GM10266 (cell line): ENCODE measurements around the gene USP13.

ENCODE experiments used
- DNase-seq: peaks from one replicate; pipeline ENCODE4 v3.0.0; 2012; ENCODE audit errors: extremely low spot score
- TF ChIP-seq, protein P1 (sequence below): IDR thresholded peaks from 2 replicates; pipeline ENCODE4 v1.5.1; 2012; ENCODE audit warnings: mild to moderate bottlenecking, low read depth; ENCODE audit not compliant: control insufficient read depth, insufficient read depth; ENCODE audit errors: missing control alignments

The USP13 gene

DNA sequence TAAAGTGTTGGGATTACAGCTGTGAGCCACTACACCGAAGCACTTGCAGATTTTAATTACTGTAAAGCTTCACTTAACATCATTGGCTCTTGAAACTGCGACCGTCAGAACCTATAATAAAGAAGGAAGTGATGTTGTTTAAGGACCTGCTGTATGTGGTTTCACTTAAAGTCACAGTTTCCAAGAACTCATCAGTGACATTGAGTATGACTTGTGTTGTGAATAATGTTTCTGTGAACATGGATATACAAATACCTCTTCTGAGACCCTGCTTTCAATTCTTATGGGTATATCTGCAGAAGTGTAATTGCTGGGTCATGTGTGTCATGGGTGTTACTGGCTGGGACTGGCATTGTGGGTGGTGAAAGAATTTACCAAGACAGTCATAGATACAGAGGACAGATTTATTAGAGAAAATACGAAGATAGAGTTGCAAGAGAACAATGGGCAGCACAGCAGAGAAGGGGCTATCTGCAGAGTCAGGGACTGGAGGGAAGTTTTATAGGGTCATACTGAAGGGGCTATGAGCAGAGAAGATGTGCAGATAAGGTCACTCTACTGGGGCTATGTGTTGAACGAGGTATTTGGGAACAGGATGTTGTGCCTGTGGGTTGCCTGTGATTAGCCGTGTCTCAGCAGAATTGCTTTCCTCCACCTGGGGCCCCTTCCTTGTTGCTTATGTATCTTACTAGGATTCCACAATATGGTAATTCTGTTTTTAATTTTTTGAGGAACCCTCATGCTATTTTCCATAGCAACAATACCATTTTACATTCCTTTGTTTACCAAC, 43.7 kb upstream of the USP13 start:
- DNase-seq = peak; percentile 59
- TF ChIP-seq, protein P1, sequence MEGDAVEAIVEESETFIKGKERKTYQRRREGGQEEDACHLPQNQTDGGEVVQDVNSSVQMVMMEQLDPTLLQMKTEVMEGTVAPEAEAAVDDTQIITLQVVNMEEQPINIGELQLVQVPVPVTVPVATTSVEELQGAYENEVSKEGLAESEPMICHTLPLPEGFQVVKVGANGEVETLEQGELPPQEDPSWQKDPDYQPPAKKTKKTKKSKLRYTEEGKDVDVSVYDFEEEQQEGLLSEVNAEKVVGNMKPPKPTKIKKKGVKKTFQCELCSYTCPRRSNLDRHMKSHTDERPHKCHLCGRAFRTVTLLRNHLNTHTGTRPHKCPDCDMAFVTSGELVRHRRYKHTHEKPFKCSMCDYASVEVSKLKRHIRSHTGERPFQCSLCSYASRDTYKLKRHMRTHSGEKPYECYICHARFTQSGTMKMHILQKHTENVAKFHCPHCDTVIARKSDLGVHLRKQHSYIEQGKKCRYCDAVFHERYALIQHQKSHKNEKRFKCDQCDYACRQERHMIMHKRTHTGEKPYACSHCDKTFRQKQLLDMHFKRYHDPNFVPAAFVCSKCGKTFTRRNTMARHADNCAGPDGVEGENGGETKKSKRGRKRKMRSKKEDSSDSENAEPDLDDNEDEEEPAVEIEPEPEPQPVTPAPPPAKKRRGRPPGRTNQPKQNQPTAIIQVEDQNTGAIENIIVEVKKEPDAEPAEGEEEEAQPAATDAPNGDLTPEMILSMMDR = no peak

DNA sequence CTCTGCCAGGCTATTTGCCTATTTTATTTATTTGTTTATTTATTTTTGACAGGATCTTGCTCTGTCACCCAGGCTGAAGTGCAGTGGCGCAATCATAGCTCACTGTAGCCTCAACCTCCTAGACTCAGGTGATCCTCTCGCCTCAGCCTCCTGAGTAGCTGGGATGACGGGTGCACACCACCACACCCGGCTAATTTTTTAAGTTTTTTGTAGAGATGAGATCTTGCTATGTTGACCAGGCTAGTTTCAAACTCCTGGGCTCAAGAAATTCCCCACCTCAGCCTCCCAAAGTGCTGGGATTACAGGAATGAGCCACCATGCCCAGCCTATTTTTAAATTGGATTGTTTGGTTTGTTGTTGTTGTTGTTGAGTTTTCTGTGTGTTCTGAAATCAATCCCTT, 42.8 kb upstream of the USP13 start:
- DNase-seq = no peak
- TF ChIP-seq, protein P1 = no peak

DNA sequence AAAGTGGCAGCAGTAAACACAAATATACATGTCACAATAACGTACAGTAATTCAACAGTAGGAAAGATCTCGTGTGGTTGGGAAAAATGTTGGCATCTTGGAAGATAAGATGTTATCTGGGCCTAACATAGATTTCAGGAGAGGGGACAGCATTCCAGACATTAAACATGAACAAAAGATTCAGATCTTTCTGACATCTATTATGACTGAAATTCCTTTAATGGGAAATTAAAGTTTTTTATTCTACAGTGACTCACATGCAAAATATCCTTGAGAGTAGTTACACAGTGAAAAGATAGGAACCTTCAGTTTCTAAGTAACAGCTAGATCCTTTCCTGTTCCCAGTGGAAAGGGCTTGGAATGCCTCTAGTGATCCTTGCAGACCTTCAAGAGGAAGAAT, 39.0 kb upstream of the USP13 start:
- DNase-seq = no peak
- TF ChIP-seq, protein P1 = no peak

DNA sequence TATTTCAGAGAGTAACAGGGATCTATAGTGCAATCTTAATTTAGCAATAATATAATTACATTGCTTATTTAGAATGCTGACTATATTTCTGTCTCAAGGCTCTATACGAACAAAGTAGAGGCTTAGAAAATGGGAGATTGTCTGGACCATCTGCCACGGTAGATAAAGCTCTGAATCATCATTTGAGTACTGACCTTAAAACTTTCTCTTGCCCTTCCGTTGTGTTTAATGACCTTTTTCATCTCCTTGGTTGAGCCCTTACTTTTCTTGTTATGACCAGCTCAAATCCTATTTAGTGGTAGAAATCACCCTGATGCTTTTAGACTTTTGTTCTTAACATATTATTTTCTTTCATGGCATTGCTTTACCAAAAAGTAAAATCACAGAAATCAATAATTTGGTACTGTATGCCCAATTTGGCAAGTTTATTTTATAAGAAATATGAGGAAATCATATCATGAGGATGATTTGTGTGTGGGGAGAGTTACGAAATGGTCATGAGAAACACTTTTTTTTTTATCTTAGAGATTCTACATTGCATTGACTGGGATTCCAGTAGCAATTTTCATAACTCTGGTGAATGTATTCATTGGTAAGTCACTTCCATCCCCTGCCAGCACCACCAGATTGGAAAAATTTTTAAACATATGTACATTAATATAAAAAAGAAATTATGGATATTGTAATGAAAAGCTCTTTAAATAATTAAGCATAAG, 37.2 kb upstream of the USP13 start:
- no peak for DNase-seq
- TF ChIP-seq, protein P1 = no peak

DNA sequence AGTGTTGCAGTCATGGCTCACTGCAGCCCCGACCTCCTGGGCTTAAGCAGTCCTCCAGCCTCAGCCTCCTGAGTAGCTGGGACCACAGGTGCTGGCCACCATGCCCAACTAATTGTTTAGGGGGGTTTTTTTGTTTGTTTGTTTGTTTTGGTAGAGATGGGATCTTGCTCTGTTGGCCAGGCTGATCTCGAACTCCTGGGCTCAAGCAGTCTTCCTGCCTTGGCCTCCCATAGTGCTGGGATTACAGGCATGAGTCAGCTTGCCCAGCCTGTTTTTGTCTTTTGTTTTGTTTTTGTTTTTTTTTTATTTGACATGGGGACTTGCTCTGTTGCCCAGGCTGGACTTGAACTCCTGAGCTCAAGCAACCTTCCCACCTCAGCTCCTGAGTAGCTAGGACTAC, 30.8 kb upstream of the USP13 start:
- DNase-seq = no peak
- TF ChIP-seq, protein P1 = no peak

DNA sequence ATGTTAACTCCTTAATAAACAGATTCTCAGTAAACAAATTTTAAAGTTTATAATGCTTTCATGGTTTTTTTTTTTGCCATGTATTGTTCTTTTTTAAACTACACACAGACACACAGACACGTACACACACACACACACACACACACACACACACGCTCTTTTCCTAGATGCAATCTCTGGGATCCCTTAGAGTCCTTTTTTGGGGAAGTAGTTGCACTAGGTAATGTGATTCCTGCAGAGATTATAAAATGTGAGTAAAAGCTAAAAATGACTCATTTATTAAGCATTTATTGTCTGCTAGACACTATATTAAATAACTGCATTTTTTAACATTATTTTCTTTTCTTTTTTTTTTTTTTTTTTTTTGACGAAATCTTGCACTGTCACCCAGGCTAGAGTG, 28.4 kb upstream of the USP13 start:
- TF ChIP-seq, protein P1 = no peak
- DNase-seq = no peak
